Stimulated activated CD4-positive, alpha-beta T cell treated with anti-CD3 and anti-CD28 coated beads, Interleukin-1b, Interleukin-23, amount 100 ng/mL, for 4 hours (primary cell): ENCODE data around the gene NXF2B.
"Not testable (repeated sequence)": the region's sequence is repeated elsewhere in the genome, so short reads cannot be mapped to it uniquely, and the experiment has no call there.

Experiments used
- DNase-seq, 2 donors: peaks; one replicate each; pipeline ENCODE4 v3.0.0-alpha.2; 2020; ENCODE audit warnings: low read depth in 2 of 2

Gene NXF2B, protein sequence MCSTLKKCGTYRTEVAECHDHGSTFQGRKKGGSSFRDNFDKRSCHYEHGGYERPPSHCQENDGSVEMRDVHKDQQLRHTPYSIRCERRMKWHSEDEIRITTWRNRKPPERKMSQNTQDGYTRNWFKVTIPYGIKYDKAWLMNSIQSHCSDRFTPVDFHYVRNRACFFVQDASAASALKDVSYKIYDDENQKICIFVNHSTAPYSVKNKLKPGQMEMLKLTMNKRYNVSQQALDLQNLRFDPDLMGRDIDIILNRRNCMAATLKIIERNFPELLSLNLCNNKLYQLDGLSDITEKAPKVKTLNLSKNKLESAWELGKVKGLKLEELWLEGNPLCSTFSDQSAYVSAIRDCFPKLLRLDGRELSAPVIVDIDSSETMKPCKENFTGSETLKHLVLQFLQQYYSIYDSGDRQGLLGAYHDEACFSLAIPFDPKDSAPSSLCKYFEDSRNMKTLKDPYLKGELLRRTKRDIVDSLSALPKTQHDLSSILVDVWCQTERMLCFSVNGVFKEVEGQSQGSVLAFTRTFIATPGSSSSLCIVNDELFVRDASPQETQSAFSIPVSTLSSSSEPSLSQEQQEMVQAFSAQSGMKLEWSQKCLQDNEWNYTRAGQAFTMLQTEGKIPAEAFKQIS

DNA sequence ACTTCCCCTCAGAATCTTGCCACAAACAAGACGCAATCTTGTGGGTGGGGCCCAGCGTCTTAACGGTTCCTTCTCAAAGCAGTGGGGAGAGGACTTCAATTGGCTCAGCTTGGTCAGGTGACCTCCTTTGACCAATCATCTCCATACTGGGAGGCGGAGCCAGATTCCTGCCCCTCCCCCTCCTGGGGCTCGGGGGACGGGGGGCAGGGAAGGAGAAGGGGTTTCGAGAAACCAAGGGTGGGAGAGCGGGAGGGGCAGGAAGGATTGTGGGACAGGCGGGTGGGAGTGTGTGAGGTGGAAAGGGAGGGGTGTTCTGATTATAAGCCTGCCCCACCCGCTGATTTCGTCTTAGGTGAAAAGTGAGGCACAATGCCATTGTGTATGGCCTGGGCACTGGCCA lies at the start of gene NXF2B:
Gene NXF2B, minus strand, starts transcription at position 101 of the 400 bp plus-strand sequence. CDS start 59,972 bp downstream, outside the sequence.
- not testable (repeated sequence) for DNase-seq

DNA sequence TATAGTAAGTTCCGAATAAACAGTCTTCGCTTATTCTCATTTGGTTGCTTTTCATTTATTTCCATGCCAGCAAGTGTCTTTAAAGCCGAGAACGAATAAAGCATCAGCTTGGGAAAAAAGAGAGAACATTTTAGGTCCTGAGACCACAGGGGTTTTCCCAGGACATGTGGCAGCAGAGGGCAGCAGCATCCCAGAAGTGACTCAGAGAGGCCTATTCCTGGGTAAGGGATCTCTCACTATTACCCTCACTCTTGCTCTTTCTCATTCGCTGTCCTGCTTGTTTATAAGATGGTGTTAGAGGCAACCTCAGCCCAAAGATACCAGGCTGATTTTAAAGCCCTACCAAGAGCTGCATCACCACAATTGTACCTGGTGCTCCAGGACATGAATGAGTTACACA lies 39.0 kb upstream of the NXF2B start:
- not testable (repeated sequence) for DNase-seq

DNA sequence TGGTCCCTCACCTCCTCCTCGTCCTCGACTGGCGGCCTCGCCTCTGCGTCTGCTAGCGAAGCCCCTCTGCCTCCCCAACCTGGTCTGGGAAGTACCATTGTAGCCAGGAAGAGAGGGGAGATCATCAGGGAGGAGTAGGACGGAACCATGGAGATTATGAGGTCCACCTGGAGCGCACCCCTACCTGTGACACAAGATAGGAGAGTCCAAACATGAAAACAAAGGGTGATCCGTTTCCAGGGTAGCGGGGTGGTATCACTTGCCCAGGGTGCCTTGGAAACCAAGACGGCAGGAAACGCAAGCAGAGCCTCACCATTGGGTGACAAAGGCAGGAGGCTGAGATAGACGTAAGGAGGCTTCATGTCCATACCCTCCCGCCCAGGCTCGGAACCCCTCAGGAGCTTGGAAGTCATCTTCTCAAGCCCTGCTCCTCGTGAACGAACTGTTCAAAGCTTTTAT lies 32.0 kb upstream of the NXF2B start, which contains the start of gene TCP11X2:
Gene TCP11X2, minus strand, starts transcription at position 51 of the 459 bp plus-strand sequence.
- not testable (repeated sequence) for DNase-seq

DNA sequence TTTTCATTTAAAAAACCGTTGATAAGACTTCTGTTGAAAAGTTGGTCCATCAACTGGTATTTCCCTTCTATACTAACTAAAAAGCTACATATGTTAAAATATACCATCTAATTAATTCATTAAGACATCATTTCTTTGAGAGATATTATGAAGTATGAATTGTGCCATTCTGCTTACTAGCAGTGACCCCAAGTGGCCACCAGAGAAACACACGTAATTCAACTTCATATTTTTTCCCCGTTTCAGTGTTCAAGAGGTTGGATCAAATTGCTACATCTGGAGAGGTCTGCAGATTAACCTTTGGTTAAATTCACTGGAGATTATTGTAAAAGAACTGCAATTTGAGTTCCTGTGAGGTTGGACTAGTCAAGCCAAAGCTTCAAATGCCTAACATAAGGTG lies 30.4 kb upstream of the NXF2B start:
- not testable (repeated sequence) for DNase-seq

DNA sequence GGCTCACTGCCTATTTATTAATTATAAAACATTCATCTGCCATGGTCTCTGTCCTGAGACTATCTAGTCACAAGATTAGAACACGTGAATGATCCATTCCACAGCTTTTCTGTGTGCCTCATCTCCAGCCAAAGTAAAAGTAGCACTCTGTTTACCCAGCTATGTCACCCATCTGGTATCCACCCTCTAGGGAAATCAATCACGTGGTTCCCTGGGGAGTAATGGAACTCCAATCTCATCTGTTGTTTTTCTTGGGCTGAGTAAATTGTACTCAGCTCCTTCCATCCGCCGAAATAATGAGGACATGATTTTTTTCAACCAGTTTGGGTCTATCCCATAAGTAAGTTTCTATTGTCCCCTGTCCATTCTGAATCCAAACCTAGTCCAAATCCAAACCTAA lies 18.8 kb upstream of the NXF2B start:
- not testable (repeated sequence) for DNase-seq

DNA sequence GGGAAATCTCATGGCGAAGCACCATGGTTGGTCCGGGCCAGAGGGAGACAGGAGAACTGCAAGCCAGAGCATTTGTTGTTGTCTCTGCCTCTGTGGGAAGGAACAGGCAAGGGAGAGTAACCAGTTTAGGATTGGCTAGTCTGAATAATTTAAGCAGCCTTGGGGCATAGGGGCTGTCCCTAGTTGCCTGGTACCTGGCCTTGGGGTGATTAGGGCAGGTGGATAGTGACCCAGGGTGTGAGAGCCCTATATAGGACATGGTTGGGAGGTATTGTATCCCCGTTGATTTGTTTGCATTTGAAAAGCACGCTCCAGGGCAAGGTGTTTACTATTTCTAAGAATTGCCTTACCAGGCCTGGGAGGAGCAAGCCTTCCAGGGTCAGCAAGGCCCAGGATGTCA lies 25.3 kb downstream of the NXF2B start:
- not testable (repeated sequence) for DNase-seq

DNA sequence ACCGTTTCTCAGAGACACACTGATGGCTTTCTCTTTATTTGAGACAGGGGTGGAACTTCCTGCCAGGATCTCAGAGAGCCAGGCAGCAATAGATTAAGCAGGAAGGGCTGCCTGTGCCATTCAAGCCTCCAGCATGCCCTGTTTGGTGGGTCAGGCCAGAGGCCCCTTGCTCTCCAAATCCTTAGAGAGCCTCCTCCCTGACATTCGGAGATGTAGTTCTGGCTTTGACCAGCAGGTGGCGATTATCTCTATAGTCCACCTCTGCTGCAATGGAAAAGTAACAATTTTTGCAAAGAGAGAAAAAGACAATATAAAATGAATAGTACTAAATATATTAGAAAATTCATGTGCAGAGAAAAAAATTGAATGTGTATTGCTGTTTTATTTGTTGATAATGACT lies 93.9 kb downstream of the NXF2B start:
- DNase-seq, result peak; percentile 52 to 72

DNA sequence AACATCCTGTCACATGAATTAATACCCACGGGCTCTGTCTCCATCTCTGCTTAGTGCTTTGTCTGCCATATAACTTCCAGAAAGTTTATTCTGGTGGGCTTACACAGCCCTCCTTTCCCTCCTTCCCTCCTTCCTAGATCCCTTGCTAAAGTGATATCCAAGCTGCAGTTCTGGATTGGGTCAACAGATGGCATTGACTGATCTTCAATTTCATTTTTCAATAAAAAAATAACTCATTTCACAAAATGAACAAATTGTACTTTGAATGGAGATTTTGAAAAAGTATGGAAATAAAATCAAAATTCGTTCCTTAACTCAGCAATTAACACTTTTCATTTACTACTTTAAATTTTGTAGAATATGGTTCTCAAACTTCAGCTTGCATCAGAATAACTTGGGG lies 97.9 kb downstream of the NXF2B start:
- no peak for DNase-seq

DNA sequence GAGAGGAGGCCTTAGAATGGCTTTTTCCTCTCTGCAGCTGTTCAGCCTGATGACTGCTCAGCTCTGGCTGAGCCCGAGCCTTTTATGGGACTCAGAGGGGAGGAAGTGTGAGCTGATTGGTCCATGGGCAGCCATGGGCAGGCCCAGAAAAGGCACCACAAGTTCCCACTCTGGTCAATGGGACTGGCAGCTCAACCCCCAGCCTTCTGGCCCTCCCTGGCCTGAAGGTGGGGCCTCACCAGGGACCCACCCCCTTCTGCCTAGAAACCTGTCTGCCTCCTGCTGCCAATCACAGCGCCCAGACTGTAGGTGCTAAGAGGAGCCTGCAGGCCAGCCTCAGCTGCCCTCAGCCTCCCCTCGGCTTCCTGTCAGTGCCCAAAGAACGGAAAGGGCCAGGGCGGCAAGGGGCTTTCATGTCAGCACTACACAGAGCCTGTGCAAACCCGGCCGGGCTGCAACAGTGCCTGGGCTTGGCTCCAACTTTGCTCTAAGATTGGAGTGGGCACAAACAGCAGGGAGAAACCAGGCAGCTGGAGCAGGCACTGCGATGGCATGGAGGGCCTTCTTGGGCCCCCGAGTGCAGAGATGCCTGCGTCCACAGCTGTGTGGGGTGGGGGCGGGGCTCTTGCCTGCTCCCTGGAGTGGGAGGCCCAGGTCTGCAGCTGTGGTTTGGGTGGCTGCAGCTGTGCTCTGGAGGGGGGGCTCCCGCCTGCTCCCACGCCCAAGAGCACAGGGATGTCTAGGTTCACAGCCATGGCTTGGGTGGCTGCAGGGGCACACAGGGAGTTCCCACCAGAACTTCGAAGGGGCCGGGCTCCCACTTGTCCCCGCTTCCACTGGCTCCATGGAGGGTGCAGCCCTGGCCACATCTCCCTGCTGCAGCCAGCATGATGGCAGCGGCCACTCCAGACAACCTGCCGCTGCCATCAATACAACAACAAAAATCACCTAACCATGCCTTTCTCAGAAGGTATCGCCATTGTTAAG lies 100.2 kb downstream of the NXF2B start:
- no peak for DNase-seq

DNA sequence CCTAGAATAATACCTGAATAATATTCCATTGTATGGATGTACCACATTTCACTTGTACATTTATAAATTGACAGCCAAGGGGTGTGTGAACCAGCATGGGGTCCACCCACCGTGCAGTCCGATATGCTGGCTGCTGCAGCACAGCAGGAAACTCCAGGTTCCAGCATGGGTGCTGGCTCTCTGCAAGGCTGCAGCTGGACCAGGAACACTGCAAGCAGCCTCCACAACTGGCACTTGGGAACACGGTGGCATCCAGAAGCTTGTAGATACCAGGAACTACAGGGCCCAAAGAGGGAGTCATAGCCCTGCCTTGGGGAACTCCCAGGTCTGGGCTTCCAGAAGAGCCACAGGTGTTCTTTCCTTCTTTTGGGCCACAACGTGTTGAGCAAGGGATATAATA lies 101.6 kb downstream of the NXF2B start:
- no peak for DNase-seq
